Peyer's patch (tissue), 4 donors: ENCODE results near the gene ZNF460. TPM values are rescaled to one million over a fixed set of nuclear protein-coding genes. Genes with fewer than 3 reads are reported as not detected.
"Not testable (repeated sequence)": the region's sequence is repeated elsewhere in the genome, so short reads cannot be mapped to it uniquely, and the experiment has no call there.

Experiments used
- DNase-seq, 3 donors: peaks; one replicate each; pipeline ENCODE4 v3.0.0-alpha.2; 2017 to 2019
- H3K27ac ChIP-seq, 4 donors: fragments of 200-600 bp; sonication (generic); one replicate each; pipeline ENCODE4 v1.5.1; 2016 to 2019
- H3K27me3 ChIP-seq, 2 donors: fragments of 200-600 bp; sonication (generic); one replicate each; pipeline ENCODE4 v1.5.1; 2019
- H3K36me3 ChIP-seq, 3 donors: fragments of 200-600 bp; sonication (generic); one replicate each; pipeline ENCODE4 v1.5.1; 2016 to 2019
- H3K4me1 ChIP-seq, 4 donors: fragments of 200-600 bp; sonication (generic); one replicate each; pipeline ENCODE4 v1.5.1; 2016 to 2019
- H3K4me3 ChIP-seq, 4 donors: fragments of 200-600 bp; sonication (generic); 1 replicate in 3 of 4; 2 replicates in 1 of 4; pipeline ENCODE4 v1.5.1; 2016 to 2019; ENCODE audit warnings: mild to moderate bottlenecking in 1 of 4
- H3K9me3 ChIP-seq, 4 donors: fragments of 200-600 bp; sonication (generic); one replicate each; pipeline ENCODE4 v1.5.1; 2016 to 2019; ENCODE audit warnings: mild to moderate bottlenecking in 1 of 4
- CTCF ChIP-seq, 6 experiments: fragments of 450-650 bp in 4 of 6; fragments of 200-600 bp in 2 of 6; sonication (generic) in 1 of 6; IDR thresholded peaks; one replicate each; pipeline ENCODE4 v1.5.1; 2017 to 2019; ENCODE audit warnings: antibody characterized with exemption in 6 of 6, mild to moderate bottlenecking in 3 of 6, moderate library complexity in 1 of 6
- POLR2A ChIP-seq, 2 donors: fragments of 450-650 bp; IDR thresholded peaks; one replicate each; pipeline ENCODE4 v1.5.1; 2017; ENCODE audit warnings: antibody characterized with exemption in 2 of 2, mild to moderate bottlenecking in 2 of 2, moderate library complexity in 2 of 2
- total RNA-seq, 4 donors: library from RNA; depleted of rRNA; stranded (reverse); fragments of >200 nt; gene quantifications; one replicate each; pipeline ENCODE4 v1.1.0, GENCODE V29; 2016

Gene ZNF460
- total RNA-seq, 4 donors from 2014 or later, result 33.6 to 86.6 (median 54.2) TPM

- Histone ChIP-seq H3K27ac (no peak overlapping the region), H3K4me1 (no peaks in the 10 kb centered on the region), H3K9me3 (peaks cover 0 to 4% (median 0%) of the 10 kb centered on the region in 4 donors), H3K4me3 (no peak overlapping the region), H3K27me3 (no peaks in the 10 kb centered on the region), H3K36me3 (peaks cover 0 to 91% (median 4%) of the 10 kb centered on the region in 3 donors)
- no peak for DNase-seq
- TF ChIP-seq CTCF (IDR thresholded peaks at IDR 0.05), result no peak
- no peak for TF ChIP-seq POLR2A (IDR thresholded peaks at IDR 0.05)
These were observed 31.6 kb upstream of the ZNF460 start for GRCh38 chr19:57248646-57249045.

GRCh38 chr19:57249329-57249728 is 31.0 kb upstream of the ZNF460 start:
- Histone ChIP-seq H3K27ac (no peak overlapping the region), H3K36me3 (peaks cover 0 to 91% (median 4%) of the 10 kb centered on the region in 3 donors), H3K27me3 (no peaks in the 10 kb centered on the region), H3K4me3 (no peak overlapping the region), H3K4me1 (no peaks in the 10 kb centered on the region), H3K9me3 (peaks cover 0 to 9% (median 0%) of the 10 kb centered on the region in 4 donors)
- TF ChIP-seq POLR2A (IDR thresholded peaks at IDR 0.05), result no peak
- TF ChIP-seq CTCF (IDR thresholded peaks at IDR 0.05), result no peak
- DNase-seq, result no peak

GRCh38 chr19:57253767-57254166 is 26.5 kb upstream of the ZNF460 start:
- not testable (repeated sequence) for H3K9me3 ChIP-seq
- peaks cover 0 to 62% (median 4%) of the 10 kb centered on the region in 3 donors for H3K36me3 ChIP-seq

GRCh38 chr19:57262044-57262443 is 18.2 kb upstream of the ZNF460 start:
- Histone ChIP-seq H3K4me3 (no peak overlapping the region), H3K36me3 (peaks cover 0 to 10% (median 0%) of the 10 kb centered on the region in 3 donors), H3K9me3 (peaks cover 0 to 4% (median 0%) of the 10 kb centered on the region in 4 donors), H3K27me3 (no peaks in the 10 kb centered on the region), H3K4me1 (no peaks in the 10 kb centered on the region), H3K27ac (no peak overlapping the region)
- no peak for TF ChIP-seq CTCF (IDR thresholded peaks at IDR 0.05)
- no peak for DNase-seq

More at GRCh38 chr19:57253767-57254166, 26.5 kb upstream of the ZNF460 start:
- not testable (repeated sequence) for H3K4me3 ChIP-seq, H3K27me3 ChIP-seq, H3K27ac ChIP-seq, H3K4me1 ChIP-seq, DNase-seq

GRCh38 chr19:57263244-57263741 is 17.0 kb upstream of the ZNF460 start:
- no peak overlapping the region for H3K4me3 ChIP-seq
- TF ChIP-seq POLR2A (IDR thresholded peaks at IDR 0.05) (no peak), CTCF (IDR thresholded peaks at IDR 0.05) (no peak)
- no peak for DNase-seq
- H3K4me1 ChIP-seq, result no peaks in the 10 kb centered on the region
- H3K36me3 ChIP-seq, result peaks cover 0 to 10% (median 0%) of the 10 kb centered on the region in 3 donors
- H3K9me3 ChIP-seq, result peaks cover 0 to 4% (median 0%) of the 10 kb centered on the region in 4 donors
- no peaks in the 10 kb centered on the region for H3K27me3 ChIP-seq
- no peak overlapping the region for H3K27ac ChIP-seq

GRCh38 chr19:57267291-57267690 is 13.0 kb upstream of the ZNF460 start:
- no peak for DNase-seq
- H3K27ac ChIP-seq, result no peak overlapping the region
- H3K36me3 ChIP-seq, result peaks cover 0 to 9% (median 0%) of the 10 kb centered on the region in 3 donors
- no peaks in the 10 kb centered on the region for H3K4me1 ChIP-seq
- no peak overlapping the region for H3K4me3 ChIP-seq
- TF ChIP-seq POLR2A (IDR thresholded peaks at IDR 0.05), result no peak
- no peak for TF ChIP-seq CTCF (IDR thresholded peaks at IDR 0.05)
- no peaks in the 10 kb centered on the region for H3K9me3 ChIP-seq
- no peaks in the 10 kb centered on the region for H3K27me3 ChIP-seq
